ENCODE results near the gene C14orf180. TPM values are rescaled to one million over a fixed set of nuclear protein-coding genes. Genes with fewer than 3 reads are reported as not detected.

C14orf180 gene
- polyA plus RNA-seq, 10 donors: 3.9 to 8.7 (median 5.9) TPM

GRCh38 chr14:104560586-104560945 is 19.0 kb upstream of the C14orf180 start:
- no peak for DNase-seq

GRCh38 chr14:104561124-104561557 is 18.4 kb upstream of the C14orf180 start:
- DNase-seq: no peak

- DNase-seq: no peak
Measured at GRCh38 chr14:104561632-104562495, 17.7 kb upstream of the C14orf180 start.

- DNase-seq: no peak
Measured at GRCh38 chr14:104562606-104563005, 17.0 kb upstream of the C14orf180 start.

- DNase-seq: no peak
Measured at GRCh38 chr14:104563191-104563741, 16.3 kb upstream of the C14orf180 start.

- DNase-seq: peak in 2 of 3 donors; percentile 66 to 83
Measured at GRCh38 chr14:104563742-104564615, 15.6 kb upstream of the C14orf180 start.

GRCh38 chr14:104564744-104565679 is 14.6 kb upstream of the C14orf180 start:
- DNase-seq: no peak

GRCh38 chr14:104567141-104567956 is 12.2 kb upstream of the C14orf180 start:
- no peak for DNase-seq

GRCh38 chr14:104567957-104568225 is 11.7 kb upstream of the C14orf180 start:
- no peak for DNase-seq

GRCh38 chr14:104568620-104569019 is 10.9 kb upstream of the C14orf180 start:
- no peak for DNase-seq

- no peak for DNase-seq
Measured at GRCh38 chr14:104569435-104569834, 10.1 kb upstream of the C14orf180 start.

- no peak for DNase-seq
Measured at GRCh38 chr14:104571246-104571645, 8.3 kb upstream of the C14orf180 start.

GRCh38 chr14:104572024-104572626 is 7.4 kb upstream of the C14orf180 start:
- no peak for DNase-seq

GRCh38 chr14:104572668-104573067 is 6.9 kb upstream of the C14orf180 start:
- DNase-seq: no peak

GRCh38 chr14:104573930-104574329 is 5.6 kb upstream of the C14orf180 start:
- DNase-seq: peak in 2 of 3 donors; percentile 38 to 62

GRCh38 chr14:104574536-104574935 is 5.0 kb upstream of the C14orf180 start:
- no peak for DNase-seq

- peak in 1 of 3 donors; percentile 51 for DNase-seq
Measured at GRCh38 chr14:104574978-104575583, 4.5 kb upstream of the C14orf180 start.

GRCh38 chr14:104576232-104576969 is 3.2 kb upstream of the C14orf180 start:
- peak in 1 of 3 donors; percentile 63 for DNase-seq

GRCh38 chr14:104576970-104577332 is 2.6 kb upstream of the C14orf180 start:
- DNase-seq: peak in 1 of 3 donors; percentile 47
